Transverse colon (tissue), 3 donors: ENCODE data around the gene CCR2.

Experiments
- CTCF ChIP-seq, 5 experiments: fragments of 200-600 bp in 3 of 5; fragments of 450-650 bp in 2 of 5; sonication (generic) in 3 of 5; IDR thresholded peaks; 1 replicate in 2 of 5; 2 replicates in 3 of 5; pipeline ENCODE4 v1.5.1; 2016 to 2017; ENCODE audit warnings: antibody characterized with exemption in 5 of 5, inconsistent platforms in 3 of 5, mild to moderate bottlenecking in 2 of 5, moderate library complexity in 1 of 5
- EP300 ChIP-seq: sonication (generic); formaldehyde crosslinking; IDR thresholded peaks from one replicate; pipeline ENCODE4 v1.6.1; 2017; ENCODE audit warnings: antibody characterized with exemption, low read depth
- POLR2A ChIP-seq: fragments of 450-650 bp; IDR thresholded peaks from one replicate; pipeline ENCODE4 v1.6.1; 2016; ENCODE audit warnings: antibody characterized with exemption, mild to moderate bottlenecking, moderate library complexity

DNA sequence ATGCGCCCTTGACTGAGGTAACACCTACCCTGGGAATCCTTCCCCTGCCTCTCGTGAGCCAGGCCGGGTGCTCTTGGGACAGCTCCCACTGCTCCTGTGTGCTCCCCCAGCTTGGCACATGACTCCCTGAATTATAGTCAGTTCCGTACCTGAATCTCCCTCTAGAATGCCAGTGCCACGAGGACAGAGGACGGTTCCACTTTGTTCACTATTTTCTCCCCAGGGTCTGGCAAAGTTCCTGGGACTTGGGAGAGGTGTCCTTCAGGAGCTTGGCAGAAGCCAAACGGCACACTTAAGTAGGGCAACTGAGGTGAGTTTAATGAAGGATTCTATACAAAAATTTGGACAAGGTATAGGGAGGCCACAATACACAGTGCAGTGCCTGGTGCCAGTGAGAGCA is 43.2 kb downstream of the CCR2 start:
- TF ChIP-seq CTCF (IDR thresholded peaks at IDR 0.05) (no peak), EP300 (no peak), POLR2A (no peak)
